ENCODE data around the gene TMED3.
"Not testable (repeated sequence)": the region's sequence is repeated elsewhere in the genome, so short reads cannot be mapped to it uniquely, and the experiment has no call there.

The TMED3 gene

GRCh38 chr15:79316864-79317263 is 6.0 kb downstream of the TMED3 start:
- DNase-seq (ENCODE audit: low read depth): no peak

GRCh38 chr15:79319973-79320372 is 9.1 kb downstream of the TMED3 start:
- not testable (repeated sequence) for DNase-seq (ENCODE audit: low read depth)

DNA sequence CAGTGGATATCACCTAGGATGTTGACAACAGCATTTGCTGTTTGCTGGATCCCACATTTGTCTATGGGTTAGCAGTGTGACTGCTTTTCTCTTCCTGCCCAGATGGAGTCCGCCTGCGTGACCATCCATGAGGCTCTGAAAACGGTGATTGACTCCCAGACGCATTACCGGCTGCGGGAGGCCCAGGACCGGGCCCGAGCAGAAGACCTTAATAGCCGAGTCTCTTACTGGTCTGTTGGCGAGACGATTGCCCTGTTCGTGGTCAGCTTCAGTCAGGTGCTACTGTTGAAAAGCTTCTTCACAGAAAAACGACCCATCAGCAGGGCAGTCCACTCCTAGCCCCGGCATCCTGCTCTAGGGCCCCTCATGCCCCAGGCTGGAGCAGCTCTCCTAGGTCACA is 11.0 kb downstream of the TMED3 start:
- DNase-seq (ENCODE audit: low read depth): no peak

DNA sequence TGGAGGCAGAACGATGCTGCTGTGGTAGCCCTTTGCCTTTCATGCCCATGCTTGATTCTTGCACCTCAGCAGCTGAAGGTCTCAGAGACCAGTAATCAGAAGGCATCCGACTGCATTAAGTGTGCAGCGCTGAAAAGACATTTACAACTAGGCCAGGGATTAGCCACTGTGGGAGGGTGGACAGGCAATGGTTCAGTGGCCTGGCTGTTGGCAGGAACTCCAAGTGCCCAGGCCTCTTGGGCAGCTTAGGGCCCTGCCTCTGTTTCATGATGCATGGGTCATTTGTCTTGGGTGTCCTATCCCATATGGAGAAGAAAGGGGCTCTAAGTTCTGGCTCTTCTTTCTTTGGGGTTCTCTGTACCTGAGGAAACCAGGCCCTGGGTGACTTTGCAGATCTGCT is 11.4 kb downstream of the TMED3 start:
- DNase-seq (ENCODE audit: low read depth): no peak

- DNase-seq (ENCODE audit: low read depth): no peak
Measured at GRCh38 chr15:79322945-79323344, 12.0 kb downstream of the TMED3 start.

- no peak for DNase-seq (ENCODE audit: low read depth)
Measured at GRCh38 chr15:79329171-79329611, 18.3 kb downstream of the TMED3 start.

- DNase-seq (ENCODE audit: low read depth): no peak
Measured at GRCh38 chr15:79332824-79333510, 22.1 kb downstream of the TMED3 start.

GRCh38 chr15:79337591-79337990 is 26.7 kb downstream of the TMED3 start:
- no peak for DNase-seq (ENCODE audit: low read depth)

- no peak for DNase-seq (ENCODE audit: low read depth)
Measured at GRCh38 chr15:79339588-79340314, 28.8 kb downstream of the TMED3 start.

GRCh38 chr15:79340315-79340602 is 29.3 kb downstream of the TMED3 start:
- no peak for DNase-seq (ENCODE audit: low read depth)

- no peak for DNase-seq (ENCODE audit: low read depth)
Measured at GRCh38 chr15:79341396-79341795, 30.5 kb downstream of the TMED3 start.

DNA sequence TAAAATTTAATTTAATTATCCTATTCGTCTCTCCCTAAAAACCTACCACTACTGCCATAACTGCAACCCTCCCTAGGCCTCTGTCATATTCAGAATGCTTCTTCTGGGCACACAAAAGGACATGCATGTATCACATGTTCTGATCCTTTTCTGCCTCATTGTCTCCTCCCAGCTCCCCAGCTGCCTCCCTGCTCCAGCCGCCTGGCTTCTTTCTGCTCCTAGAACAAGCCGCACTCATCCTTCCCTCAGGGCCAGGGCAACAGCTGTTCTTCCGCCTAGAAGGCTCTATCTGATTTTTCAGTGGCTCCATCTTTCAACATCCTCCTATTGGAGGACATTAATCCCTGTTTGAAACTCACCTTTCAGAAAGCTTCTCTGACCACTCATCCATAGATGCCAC is 38.6 kb downstream of the TMED3 start:
- DNase-seq (ENCODE audit: low read depth): no peak

GRCh38 chr15:79352206-79352605 is 41.3 kb downstream of the TMED3 start:
- DNase-seq (ENCODE audit: low read depth): no peak

- DNase-seq (ENCODE audit: low read depth): no peak
Measured at GRCh38 chr15:79357566-79357965, 46.7 kb downstream of the TMED3 start.

DNA sequence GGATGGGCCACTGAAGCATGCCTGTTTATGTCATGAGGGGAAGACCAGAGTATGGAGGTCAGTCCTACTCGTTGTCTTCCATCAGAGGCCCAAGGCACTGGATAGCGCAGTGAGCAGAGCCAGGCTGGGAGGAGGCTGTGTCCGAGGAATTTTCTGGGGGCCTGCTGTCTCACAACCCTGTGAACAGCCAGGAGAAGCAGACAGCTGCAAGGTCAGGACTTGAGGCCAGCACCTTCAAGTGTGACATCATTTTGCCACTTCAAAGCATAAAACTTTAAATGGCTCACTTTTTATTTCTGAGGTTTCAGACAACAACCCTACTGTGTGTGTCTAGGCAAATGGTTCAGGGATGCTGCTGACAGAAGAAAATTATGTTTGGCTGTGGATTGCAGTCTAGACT is 47.2 kb downstream of the TMED3 start:
- no peak for DNase-seq (ENCODE audit: low read depth)

GRCh38 chr15:79364571-79365240 is 53.8 kb downstream of the TMED3 start:
- DNase-seq (ENCODE audit: low read depth): no peak

GRCh38 chr15:79365765-79366164 is 54.9 kb downstream of the TMED3 start:
- no peak for DNase-seq (ENCODE audit: low read depth)

DNA sequence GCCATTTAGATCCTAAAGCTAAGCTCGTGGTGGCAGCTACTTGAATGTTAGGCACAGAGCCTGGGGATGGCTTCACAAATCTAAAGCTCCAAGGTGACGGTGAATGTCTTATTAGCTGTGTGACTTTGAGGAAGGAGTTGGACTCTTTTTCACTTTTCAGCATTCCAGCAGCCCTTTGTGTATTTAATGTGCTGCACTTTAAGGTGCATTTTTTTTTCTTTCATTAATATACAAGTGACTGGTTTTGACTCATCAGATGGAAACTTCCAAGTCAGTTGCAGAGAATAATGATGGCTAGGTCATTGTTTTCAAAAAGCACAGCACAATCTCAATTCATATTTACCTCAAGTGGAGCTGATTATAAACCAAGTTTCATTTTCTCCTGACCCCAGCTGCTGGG is 55.8 kb downstream of the TMED3 start:
- no peak for DNase-seq (ENCODE audit: low read depth)

DNA sequence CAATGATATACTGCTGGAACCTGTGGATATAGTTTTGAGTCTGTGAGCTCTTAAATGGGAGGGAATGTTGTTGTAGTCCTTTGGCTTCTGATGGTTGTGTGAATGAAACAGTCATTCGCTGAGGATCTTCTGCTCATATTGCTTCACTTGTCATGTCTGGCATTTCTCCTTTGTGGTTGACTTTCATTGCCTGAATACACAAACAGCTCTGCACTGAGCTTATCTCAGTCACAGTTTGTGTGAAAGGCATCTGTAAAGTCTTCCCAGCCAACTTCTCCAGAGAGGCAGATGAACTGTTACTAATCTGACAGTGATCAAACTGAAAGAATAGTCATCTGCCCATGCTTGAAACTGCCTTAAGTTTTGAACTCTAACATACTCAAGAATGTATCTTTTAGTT is 59.8 kb downstream of the TMED3 start:
- DNase-seq (ENCODE audit: low read depth): no peak

GRCh38 chr15:79371591-79371990 is 60.7 kb downstream of the TMED3 start:
- DNase-seq (ENCODE audit: low read depth): no peak

- no peak for DNase-seq (ENCODE audit: low read depth)
Measured at GRCh38 chr15:79372428-79372827, 61.5 kb downstream of the TMED3 start.
